PC-9 (cell line): ENCODE data around the gene ACSL1.

Experiments used
- EZH2 ChIP-seq: fragments of 200-600 bp; sonication (generic); IDR thresholded peaks from 2 replicates; pipeline ENCODE4 v1.8.0; 2017; ENCODE audit warnings: antibody characterized with exemption, low read depth
- TF ChIP-seq, protein P1 (sequence below): fragments of 200-600 bp; sonication (generic); conservative IDR thresholded peaks from 2 replicates; pipeline ENCODE4 v1.6.1; 2017; ENCODE audit warnings: mixed run types, antibody characterized with exemption, mild to moderate bottlenecking, moderate library complexity

- TF ChIP-seq, protein P1, sequence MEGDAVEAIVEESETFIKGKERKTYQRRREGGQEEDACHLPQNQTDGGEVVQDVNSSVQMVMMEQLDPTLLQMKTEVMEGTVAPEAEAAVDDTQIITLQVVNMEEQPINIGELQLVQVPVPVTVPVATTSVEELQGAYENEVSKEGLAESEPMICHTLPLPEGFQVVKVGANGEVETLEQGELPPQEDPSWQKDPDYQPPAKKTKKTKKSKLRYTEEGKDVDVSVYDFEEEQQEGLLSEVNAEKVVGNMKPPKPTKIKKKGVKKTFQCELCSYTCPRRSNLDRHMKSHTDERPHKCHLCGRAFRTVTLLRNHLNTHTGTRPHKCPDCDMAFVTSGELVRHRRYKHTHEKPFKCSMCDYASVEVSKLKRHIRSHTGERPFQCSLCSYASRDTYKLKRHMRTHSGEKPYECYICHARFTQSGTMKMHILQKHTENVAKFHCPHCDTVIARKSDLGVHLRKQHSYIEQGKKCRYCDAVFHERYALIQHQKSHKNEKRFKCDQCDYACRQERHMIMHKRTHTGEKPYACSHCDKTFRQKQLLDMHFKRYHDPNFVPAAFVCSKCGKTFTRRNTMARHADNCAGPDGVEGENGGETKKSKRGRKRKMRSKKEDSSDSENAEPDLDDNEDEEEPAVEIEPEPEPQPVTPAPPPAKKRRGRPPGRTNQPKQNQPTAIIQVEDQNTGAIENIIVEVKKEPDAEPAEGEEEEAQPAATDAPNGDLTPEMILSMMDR: no peak
- no peak for TF ChIP-seq EZH2
Measured at GRCh38 chr4:184787766-184788503, 37.8 kb downstream of the ACSL1 start.
